CD1c-positive myeloid dendritic cell (primary cell): ENCODE measurements around the gene NMT1.
"Not testable (repeated sequence)": the region's sequence is repeated elsewhere in the genome, so short reads cannot be mapped to it uniquely, and the experiment has no call there.

ENCODE experiments used
- DNase-seq: peaks from one replicate; pipeline ENCODE4 v3.0.0-alpha.2; 2016; ENCODE audit errors: extremely low spot score

The NMT1 gene

GRCh38 chr17:45119964-45120363, 58.8 kb downstream of the NMT1 start:
- no peak for DNase-seq

GRCh38 chr17:45120558-45120957, 59.4 kb downstream of the NMT1 start:
- no peak for DNase-seq

GRCh38 chr17:45121055-45121454, 59.9 kb downstream of the NMT1 start:
- DNase-seq = no peak

GRCh38 chr17:45123076-45123770, 62.1 kb downstream of the NMT1 start:
- no peak for DNase-seq

GRCh38 chr17:45123930-45124796, 63.0 kb downstream of the NMT1 start:
- peak; percentile 70 for DNase-seq

- DNase-seq = not testable (repeated sequence)
Observed at GRCh38 chr17:45124797-45125122, 63.6 kb downstream of the NMT1 start.

- DNase-seq = no peak
Observed at GRCh38 chr17:45125509-45125908, 64.4 kb downstream of the NMT1 start.

GRCh38 chr17:45127207-45127547, 66.1 kb downstream of the NMT1 start:
- no peak for DNase-seq

- no peak for DNase-seq
Observed at GRCh38 chr17:45127548-45128300, 66.6 kb downstream of the NMT1 start.

GRCh38 chr17:45128331-45128730, 67.2 kb downstream of the NMT1 start:
- no peak for DNase-seq

- no peak for DNase-seq
Observed at GRCh38 chr17:45128989-45129388, 67.9 kb downstream of the NMT1 start.

GRCh38 chr17:45129426-45129939, 68.4 kb downstream of the NMT1 start:
- no peak for DNase-seq

- no peak for DNase-seq
Observed at GRCh38 chr17:45129940-45130680, 69.0 kb downstream of the NMT1 start.

- no peak for DNase-seq
Observed at GRCh38 chr17:45130681-45131615, 69.8 kb downstream of the NMT1 start.

GRCh38 chr17:45131616-45132319, 70.7 kb downstream of the NMT1 start:
- peak; percentile 40 for DNase-seq

GRCh38 chr17:45132320-45132571, 71.1 kb downstream of the NMT1 start, which contains the start of gene PLCD3:
Gene PLCD3 (minus strand): TSS chr17:45132515. CDS start chr17:45132410, 105 bp downstream.
- DNase-seq = no peak

- DNase-seq = peak; percentile 79
Observed at GRCh38 chr17:45132572-45133463, 71.7 kb downstream of the NMT1 start.

GRCh38 chr17:45135192-45135977, 74.3 kb downstream of the NMT1 start, which contains the start of gene ACBD4:
Gene ACBD4 (plus strand): TSS chr17:45135687. CDS start chr17:45136145, 458 bp downstream.
- DNase-seq = peak; percentile 99
